WTC11 (cell line): ENCODE results near the gene SAMD9. TPM values are rescaled to one million over a fixed set of nuclear protein-coding genes. Genes with fewer than 3 reads are reported as not detected.

Experiments
- ATAC-seq: fragments of 200-7000 bp; cut with Tn5 transposase; 2 replicates; pipeline ENCODE4 v1.10.0; 2021; ENCODE audit warnings: mild to moderate bottlenecking, moderate library complexity
- CTCF ChIA-PET: fragments of 300-600 bp; sonication (Branson Sonifier 250); formaldehyde crosslinking; loops from one replicate; lab custom pipeline; 2021; ENCODE audit warnings: antibody characterized with exemption; lab: Charles Lee
- POLR2A ChIA-PET: fragments of 350-600 bp; sonication (Branson Sonifier 250); formaldehyde crosslinking; loops from one replicate; lab custom pipeline; 2021; ENCODE audit warnings: antibody characterized with exemption; lab: Charles Lee
- DNase-seq: peaks from one replicate; pipeline ENCODE4 v3.0.0; 2021; ENCODE audit warnings: low spot score
- H3K27ac Mint-ChIP-seq: 2 replicates; pipeline ENCODE4 v1.8.0; 2021; ENCODE audit warnings: mixed read lengths
- H3K27me3 Mint-ChIP-seq: 2 replicates; pipeline ENCODE4 v1.8.0; 2021; ENCODE audit warnings: low read depth, mild to moderate bottlenecking, moderate library complexity, mixed read lengths
- H3K36me3 Mint-ChIP-seq: 2 replicates; pipeline ENCODE4 v1.8.0; 2021; ENCODE audit warnings: mixed read lengths
- H3K4me1 Mint-ChIP-seq: 2 replicates; pipeline ENCODE4 v1.8.0; 2022; ENCODE audit warnings: mixed read lengths
- H3K4me3 Mint-ChIP-seq: 2 replicates; pipeline ENCODE4 v1.8.0; 2021; ENCODE audit warnings: mild to moderate bottlenecking, moderate library complexity, mixed read lengths
- H3K9me3 Mint-ChIP-seq: 2 replicates; pipeline ENCODE4 v1.8.0; 2021; ENCODE audit warnings: mixed read lengths
- CBFB ChIP-seq: sonication (generic); formaldehyde crosslinking; IDR thresholded peaks from 2 replicates; pipeline ENCODE4 v1.8.1; 2022; ENCODE audit warnings: mild to moderate bottlenecking, low read depth, missing genetic modification reagents
- ESRRA ChIP-seq: sonication (generic); formaldehyde crosslinking; IDR thresholded peaks from 2 replicates; pipeline ENCODE4 v1.8.1; 2022; ENCODE audit warnings: mild to moderate bottlenecking, missing genetic modification reagents, borderline replicate concordance
- GABPB1 ChIP-seq: sonication (generic); formaldehyde crosslinking; IDR thresholded peaks from 2 replicates; pipeline ENCODE4 v1.8.1; 2023; ENCODE audit warnings: mild to moderate bottlenecking, missing genetic modification reagents
- MYBL2 ChIP-seq: sonication (generic); formaldehyde crosslinking; IDR thresholded peaks from 2 replicates; pipeline ENCODE4 v1.8.1; 2023; ENCODE audit warnings: mild to moderate bottlenecking, moderate library complexity, missing genetic modification reagents
- NFYB ChIP-seq: sonication (generic); formaldehyde crosslinking; conservative IDR thresholded peaks from 2 replicates; pipeline ENCODE4 v1.8.0; 2022; ENCODE audit warnings: low read depth, missing genetic modification reagents
- PRRX2 ChIP-seq: fragments of 250-450 bp; sonication (Bioruptor Pico); IDR thresholded peaks from 2 replicates; pipeline ENCODE4 v1.8.0; 2021; ENCODE audit warnings: mild to moderate bottlenecking
- RORB ChIP-seq: fragments of 250-450 bp; sonication (Bioruptor Pico); IDR thresholded peaks from 2 replicates; pipeline ENCODE4 v1.9.0; 2021; ENCODE audit warnings: mild to moderate bottlenecking
- SOX15 ChIP-seq: fragments of 250-450 bp; sonication (Bioruptor Pico); IDR thresholded peaks from 2 replicates; pipeline ENCODE4 v1.9.0; 2021; ENCODE audit warnings: mild to moderate bottlenecking
- TCF7 ChIP-seq: sonication (generic); formaldehyde crosslinking; IDR thresholded peaks from 2 replicates; pipeline ENCODE4 v1.8.0; 2022; ENCODE audit warnings: mild to moderate bottlenecking, low read depth, missing genetic modification reagents, moderate library complexity
- TEAD1 ChIP-seq: sonication (generic); formaldehyde crosslinking; IDR thresholded peaks from 2 replicates; pipeline ENCODE4 v1.8.0; 2022; ENCODE audit warnings: mild to moderate bottlenecking, missing genetic modification reagents
- TEAD4 ChIP-seq: sonication (generic); formaldehyde crosslinking; IDR thresholded peaks from 2 replicates; pipeline ENCODE4 v1.8.0; 2022; ENCODE audit warnings: mild to moderate bottlenecking, missing genetic modification reagents
- ZNF317 ChIP-seq: sonication (generic); formaldehyde crosslinking; IDR thresholded peaks from 2 replicates; pipeline ENCODE4 v1.8.1; 2023; ENCODE audit warnings: low read depth, mild to moderate bottlenecking, moderate library complexity, missing genetic modification reagents, borderline replicate concordance
- total RNA-seq: library from RNA; stranded (reverse); gene quantifications from 3 replicates; pipeline ENCODE4 v1.2.3, GENCODE V29; 2021
- TF ChIP-seq, protein P1 (sequence below): sonication (generic); formaldehyde crosslinking; conservative IDR thresholded peaks from 2 replicates; pipeline ENCODE4 v1.8.1; 2023; ENCODE audit warnings: mild to moderate bottlenecking, low read depth, missing genetic modification reagents, moderate library complexity
- TF ChIP-seq, protein P2 (sequence below): sonication (generic); formaldehyde crosslinking; IDR thresholded peaks from 2 replicates; pipeline ENCODE4 v1.8.1; 2023; ENCODE audit warnings: mild to moderate bottlenecking, missing genetic modification reagents
- TF ChIP-seq, protein P3 (sequence below): fragments of 250-450 bp; sonication (Bioruptor Pico); IDR thresholded peaks from 2 replicates; pipeline ENCODE4 v1.9.0; 2021; ENCODE audit warnings: mild to moderate bottlenecking
- TF ChIP-seq, protein P4 (sequence below): sonication (generic); formaldehyde crosslinking; IDR thresholded peaks from 2 replicates; pipeline ENCODE4 v1.8.1; 2022; ENCODE audit warnings: missing genetic modification reagents, borderline replicate concordance
- TF ChIP-seq, protein P5 (sequence below): sonication (generic); formaldehyde crosslinking; IDR thresholded peaks from 2 replicates; pipeline ENCODE4 v1.8.1; 2022; ENCODE audit warnings: low read depth, missing genetic modification reagents, borderline replicate concordance

Gene SAMD9
- total RNA-seq, 1 experiment from 2014 or later = 0.11 TPM

DNA sequence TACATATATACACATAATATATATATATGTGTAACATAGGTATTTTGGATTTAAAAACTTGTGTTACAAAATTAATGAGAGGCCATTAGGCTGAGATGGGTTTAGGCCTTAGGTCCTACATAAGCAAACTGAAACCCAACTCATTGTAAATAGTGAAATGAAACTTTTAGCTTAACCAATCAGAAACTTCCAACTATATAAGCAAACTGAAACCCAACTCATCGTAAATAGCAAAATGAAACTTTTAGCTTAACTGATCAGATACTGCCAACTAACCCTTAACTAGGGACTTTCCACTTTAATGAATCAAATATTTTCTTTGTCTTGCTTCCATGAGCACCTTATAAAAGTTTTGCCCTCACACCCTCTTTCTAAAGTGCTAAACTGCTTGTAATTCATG, 47.7 kb upstream of the SAMD9 start (continued):
- TF ChIP-seq TCF7 (CRISPR knock-in tag) = no peak
- TF ChIP-seq, protein P1, sequence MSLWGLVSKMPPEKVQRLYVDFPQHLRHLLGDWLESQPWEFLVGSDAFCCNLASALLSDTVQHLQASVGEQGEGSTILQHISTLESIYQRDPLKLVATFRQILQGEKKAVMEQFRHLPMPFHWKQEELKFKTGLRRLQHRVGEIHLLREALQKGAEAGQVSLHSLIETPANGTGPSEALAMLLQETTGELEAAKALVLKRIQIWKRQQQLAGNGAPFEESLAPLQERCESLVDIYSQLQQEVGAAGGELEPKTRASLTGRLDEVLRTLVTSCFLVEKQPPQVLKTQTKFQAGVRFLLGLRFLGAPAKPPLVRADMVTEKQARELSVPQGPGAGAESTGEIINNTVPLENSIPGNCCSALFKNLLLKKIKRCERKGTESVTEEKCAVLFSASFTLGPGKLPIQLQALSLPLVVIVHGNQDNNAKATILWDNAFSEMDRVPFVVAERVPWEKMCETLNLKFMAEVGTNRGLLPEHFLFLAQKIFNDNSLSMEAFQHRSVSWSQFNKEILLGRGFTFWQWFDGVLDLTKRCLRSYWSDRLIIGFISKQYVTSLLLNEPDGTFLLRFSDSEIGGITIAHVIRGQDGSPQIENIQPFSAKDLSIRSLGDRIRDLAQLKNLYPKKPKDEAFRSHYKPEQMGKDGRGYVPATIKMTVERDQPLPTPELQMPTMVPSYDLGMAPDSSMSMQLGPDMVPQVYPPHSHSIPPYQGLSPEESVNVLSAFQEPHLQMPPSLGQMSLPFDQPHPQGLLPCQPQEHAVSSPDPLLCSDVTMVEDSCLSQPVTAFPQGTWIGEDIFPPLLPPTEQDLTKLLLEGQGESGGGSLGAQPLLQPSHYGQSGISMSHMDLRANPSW = no peak
- no peak for TF ChIP-seq CBFB (CRISPR knock-in tag)

DNA sequence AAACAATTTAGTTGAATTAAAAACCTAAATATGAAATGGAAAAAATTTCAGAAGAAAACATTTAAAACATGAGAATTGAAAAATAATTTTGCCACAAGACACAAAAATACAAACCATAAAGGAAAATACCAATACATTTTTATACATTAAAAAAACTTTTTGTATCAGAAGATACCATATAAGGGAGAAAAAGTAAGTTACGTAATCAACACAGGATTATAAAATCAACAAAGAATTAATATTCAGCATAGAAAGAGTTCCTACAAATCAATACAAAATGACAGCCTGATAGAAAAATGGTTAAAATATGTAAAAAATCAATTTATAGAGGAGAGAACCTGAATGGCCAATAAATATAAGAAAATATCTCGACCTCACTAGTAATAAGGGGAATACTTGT, 47.0 kb upstream of the SAMD9 start:
- POLR2A ChIA-PET = no interaction called here
- no peaks in the 10 kb centered on the region for H3K4me1 Mint-ChIP-seq
- H3K36me3 Mint-ChIP-seq = no peaks in the 10 kb centered on the region
- CTCF ChIA-PET = no interaction called here
- ATAC-seq (no peak), DNase-seq (no peak)
- no peak overlapping the region for H3K4me3 Mint-ChIP-seq
- 0 out of 2 replicates have a peak, but pooled peaks cover 6% of the 10 kb centered on the region for H3K9me3 Mint-ChIP-seq
- H3K27me3 Mint-ChIP-seq = peaks cover 26% of the 10 kb centered on the region
- H3K27ac Mint-ChIP-seq = no peak overlapping the region
- TF ChIP-seq, protein P2, sequence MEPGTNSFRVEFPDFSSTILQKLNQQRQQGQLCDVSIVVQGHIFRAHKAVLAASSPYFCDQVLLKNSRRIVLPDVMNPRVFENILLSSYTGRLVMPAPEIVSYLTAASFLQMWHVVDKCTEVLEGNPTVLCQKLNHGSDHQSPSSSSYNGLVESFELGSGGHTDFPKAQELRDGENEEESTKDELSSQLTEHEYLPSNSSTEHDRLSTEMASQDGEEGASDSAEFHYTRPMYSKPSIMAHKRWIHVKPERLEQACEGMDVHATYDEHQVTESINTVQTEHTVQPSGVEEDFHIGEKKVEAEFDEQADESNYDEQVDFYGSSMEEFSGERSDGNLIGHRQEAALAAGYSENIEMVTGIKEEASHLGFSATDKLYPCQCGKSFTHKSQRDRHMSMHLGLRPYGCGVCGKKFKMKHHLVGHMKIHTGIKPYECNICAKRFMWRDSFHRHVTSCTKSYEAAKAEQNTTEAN (CRISPR knock-in tag) = no peak
- no peak for TF ChIP-seq TEAD1 (CRISPR knock-in tag)
- TF ChIP-seq, protein P3, sequence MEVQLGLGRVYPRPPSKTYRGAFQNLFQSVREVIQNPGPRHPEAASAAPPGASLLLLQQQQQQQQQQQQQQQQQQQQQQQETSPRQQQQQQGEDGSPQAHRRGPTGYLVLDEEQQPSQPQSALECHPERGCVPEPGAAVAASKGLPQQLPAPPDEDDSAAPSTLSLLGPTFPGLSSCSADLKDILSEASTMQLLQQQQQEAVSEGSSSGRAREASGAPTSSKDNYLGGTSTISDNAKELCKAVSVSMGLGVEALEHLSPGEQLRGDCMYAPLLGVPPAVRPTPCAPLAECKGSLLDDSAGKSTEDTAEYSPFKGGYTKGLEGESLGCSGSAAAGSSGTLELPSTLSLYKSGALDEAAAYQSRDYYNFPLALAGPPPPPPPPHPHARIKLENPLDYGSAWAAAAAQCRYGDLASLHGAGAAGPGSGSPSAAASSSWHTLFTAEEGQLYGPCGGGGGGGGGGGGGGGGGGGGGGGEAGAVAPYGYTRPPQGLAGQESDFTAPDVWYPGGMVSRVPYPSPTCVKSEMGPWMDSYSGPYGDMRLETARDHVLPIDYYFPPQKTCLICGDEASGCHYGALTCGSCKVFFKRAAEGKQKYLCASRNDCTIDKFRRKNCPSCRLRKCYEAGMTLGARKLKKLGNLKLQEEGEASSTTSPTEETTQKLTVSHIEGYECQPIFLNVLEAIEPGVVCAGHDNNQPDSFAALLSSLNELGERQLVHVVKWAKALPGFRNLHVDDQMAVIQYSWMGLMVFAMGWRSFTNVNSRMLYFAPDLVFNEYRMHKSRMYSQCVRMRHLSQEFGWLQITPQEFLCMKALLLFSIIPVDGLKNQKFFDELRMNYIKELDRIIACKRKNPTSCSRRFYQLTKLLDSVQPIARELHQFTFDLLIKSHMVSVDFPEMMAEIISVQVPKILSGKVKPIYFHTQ (CRISPR knock-in tag) = no peak
- no peak for TF ChIP-seq TCF7 (CRISPR knock-in tag)
- TF ChIP-seq, protein P4, sequence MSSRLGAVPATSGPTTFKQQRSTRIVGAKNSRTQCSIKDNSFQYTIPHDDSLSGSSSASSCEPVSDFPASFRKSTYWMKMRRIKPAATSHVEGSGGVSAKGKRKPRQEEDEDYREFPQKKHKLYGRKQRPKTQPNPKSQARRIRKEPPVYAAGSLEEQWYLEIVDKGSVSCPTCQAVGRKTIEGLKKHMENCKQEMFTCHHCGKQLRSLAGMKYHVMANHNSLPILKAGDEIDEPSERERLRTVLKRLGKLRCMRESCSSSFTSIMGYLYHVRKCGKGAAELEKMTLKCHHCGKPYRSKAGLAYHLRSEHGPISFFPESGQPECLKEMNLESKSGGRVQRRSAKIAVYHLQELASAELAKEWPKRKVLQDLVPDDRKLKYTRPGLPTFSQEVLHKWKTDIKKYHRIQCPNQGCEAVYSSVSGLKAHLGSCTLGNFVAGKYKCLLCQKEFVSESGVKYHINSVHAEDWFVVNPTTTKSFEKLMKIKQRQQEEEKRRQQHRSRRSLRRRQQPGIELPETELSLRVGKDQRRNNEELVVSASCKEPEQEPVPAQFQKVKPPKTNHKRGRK (CRISPR knock-in tag) = no peak
- no peak for TF ChIP-seq GABPB1 (CRISPR knock-in tag)
- TF ChIP-seq, protein P5, sequence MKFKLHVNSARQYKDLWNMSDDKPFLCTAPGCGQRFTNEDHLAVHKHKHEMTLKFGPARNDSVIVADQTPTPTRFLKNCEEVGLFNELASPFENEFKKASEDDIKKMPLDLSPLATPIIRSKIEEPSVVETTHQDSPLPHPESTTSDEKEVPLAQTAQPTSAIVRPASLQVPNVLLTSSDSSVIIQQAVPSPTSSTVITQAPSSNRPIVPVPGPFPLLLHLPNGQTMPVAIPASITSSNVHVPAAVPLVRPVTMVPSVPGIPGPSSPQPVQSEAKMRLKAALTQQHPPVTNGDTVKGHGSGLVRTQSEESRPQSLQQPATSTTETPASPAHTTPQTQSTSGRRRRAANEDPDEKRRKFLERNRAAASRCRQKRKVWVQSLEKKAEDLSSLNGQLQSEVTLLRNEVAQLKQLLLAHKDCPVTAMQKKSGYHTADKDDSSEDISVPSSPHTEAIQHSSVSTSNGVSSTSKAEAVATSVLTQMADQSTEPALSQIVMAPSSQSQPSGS (CRISPR knock-in tag) = no peak
- TF ChIP-seq ESRRA = no peak
- no peak for TF ChIP-seq NFYB (CRISPR knock-in tag)
- TF ChIP-seq RORB (CRISPR knock-in tag) = no peak
- no peak for TF ChIP-seq ZNF317
- TF ChIP-seq MYBL2 (CRISPR knock-in tag) = no peak
- TF ChIP-seq TEAD4 (CRISPR knock-in tag) = no peak
- TF ChIP-seq PRRX2 (CRISPR knock-in tag) = no peak
- no peak for TF ChIP-seq SOX15
